GM12878 (cell line): Measurements from ENCODE around the gene RNF130. TPM values are rescaled to one million over a fixed set of nuclear protein-coding genes. Genes with fewer than 3 reads are reported as not detected.

Experiments used
- RBBP5 ChIP-seq: fragments of 200-600 bp; sonication (generic); conservative IDR thresholded peaks from 2 replicates; pipeline ENCODE4 v1.6.1; 2016
- REST ChIP-seq: IDR thresholded peaks from 2 replicates; pipeline ENCODE4 v1.6.1; 2012; ENCODE audit warnings: mild to moderate bottlenecking, low read depth, low read length
- ZNF384 ChIP-seq: IDR thresholded peaks from 2 replicates; pipeline ENCODE4 v1.6.1; 2012; ENCODE audit warnings: low read depth, mild to moderate bottlenecking, low read length, improper control_type of control experiment, borderline replicate concordance
- polyA plus RNA-seq, 11 experiments: library from polyadenylated mRNA; depleted of rRNA in 4 of 11; unstranded in 6 of 11; stranded (reverse) in 5 of 11; fragments of >200 nt; fragmentation: Nextera tagmentation in 4 of 11; fragmentation: Illumina TruSeq in 1 of 11; extraction: Ambion mirVana in 4 of 11; extraction: Trizol in 1 of 11; gene quantifications; 1 replicate in 1 of 11; 2 replicates in 10 of 11; pipeline versions ENCODE4 v1.2.1 to v1.2.3, GENCODE V29; 2011 to 2016; ENCODE audit warnings: inconsistent platforms in 2 of 11, missing spikeins in 2 of 11, low read depth in 1 of 11
- total RNA-seq, 4 experiments: library from RNA; depleted of rRNA in 3 of 4; stranded (reverse); fragments of >200 nt in 3 of 4; fragmentation: Illumina TruSeq in 1 of 4; extraction: Trizol in 1 of 4; gene quantifications; 2 replicates each; pipeline versions ENCODE4 v1.2.1 to v1.2.3, GENCODE V29; 2013 to 2021
- TF ChIP-seq, protein P1 (sequence below): fragments of 450-650 bp; formaldehyde crosslinking; IDR thresholded peaks from 2 replicates; pipeline ENCODE4 v1.4.0; 2022; ENCODE audit warnings: mild to moderate bottlenecking, moderate library complexity

Gene RNF130
- total and polyA plus RNA-seq, 10 of the 15 experiments (the other 5 are each of a cell fraction or from before 2014, with no cell fraction given) = 0.04 to 0.36 (median 0.11) TPM; not detected in 1

DNA sequence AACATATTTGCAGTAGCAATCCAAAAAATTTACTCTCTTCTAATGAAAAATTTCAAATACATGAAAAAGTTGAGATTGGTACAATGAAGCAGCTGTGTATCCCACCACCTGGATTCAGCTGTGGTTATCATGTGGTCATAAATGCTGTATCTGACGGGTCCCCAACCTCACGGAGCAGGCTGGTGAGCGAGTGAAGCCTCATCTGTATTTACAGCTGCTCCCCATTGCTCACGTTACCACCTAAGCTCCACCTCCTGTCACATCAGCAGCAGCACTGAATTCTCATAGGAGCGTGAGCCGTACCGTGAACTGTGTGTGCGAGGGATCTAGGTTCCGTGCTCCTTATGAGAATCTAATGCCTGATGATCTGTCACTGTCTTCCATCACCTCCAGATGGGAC is 6.8 kb upstream of the RNF130 start (continued):
- no peak for TF ChIP-seq ZNF384
- no peak for TF ChIP-seq RBBP5
- TF ChIP-seq REST = no peak
- TF ChIP-seq, protein P1, sequence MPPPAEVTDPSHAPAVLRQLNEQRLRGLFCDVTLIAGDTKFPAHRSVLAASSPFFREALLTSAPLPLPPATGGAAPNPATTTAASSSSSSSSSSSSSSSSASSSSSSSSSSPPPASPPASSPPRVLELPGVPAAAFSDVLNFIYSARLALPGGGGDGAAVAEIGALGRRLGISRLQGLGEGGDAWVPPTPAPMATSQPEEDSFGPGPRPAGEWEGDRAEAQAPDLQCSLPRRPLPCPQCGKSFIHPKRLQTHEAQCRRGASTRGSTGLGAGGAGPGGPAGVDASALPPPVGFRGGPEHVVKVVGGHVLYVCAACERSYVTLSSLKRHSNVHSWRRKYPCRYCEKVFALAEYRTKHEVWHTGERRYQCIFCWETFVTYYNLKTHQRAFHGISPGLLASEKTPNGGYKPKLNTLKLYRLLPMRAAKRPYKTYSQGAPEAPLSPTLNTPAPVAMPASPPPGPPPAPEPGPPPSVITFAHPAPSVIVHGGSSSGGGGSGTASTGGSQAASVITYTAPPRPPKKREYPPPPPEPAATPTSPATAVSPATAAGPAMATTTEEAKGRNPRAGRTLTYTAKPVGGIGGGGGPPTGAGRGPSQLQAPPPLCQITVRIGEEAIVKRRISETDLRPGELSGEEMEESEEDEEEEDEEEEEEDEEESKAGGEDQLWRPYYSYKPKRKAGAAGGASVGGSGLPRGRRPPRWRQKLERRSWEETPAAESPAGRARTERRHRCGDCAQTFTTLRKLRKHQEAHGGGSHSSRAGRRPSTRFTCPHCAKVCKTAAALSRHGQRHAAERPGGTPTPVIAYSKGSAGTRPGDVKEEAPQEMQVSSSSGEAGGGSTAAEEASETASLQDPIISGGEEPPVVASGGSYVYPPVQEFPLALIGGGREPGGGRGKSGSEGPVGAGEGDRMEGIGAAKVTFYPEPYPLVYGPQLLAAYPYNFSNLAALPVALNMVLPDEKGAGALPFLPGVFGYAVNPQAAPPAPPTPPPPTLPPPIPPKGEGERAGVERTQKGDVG (CRISPR knock-in tag) = no peak
